Suprapubic skin (tissue), 4 donors: Measurements from ENCODE around the gene ASB18. TPM values are rescaled to one million over a fixed set of nuclear protein-coding genes. Genes with fewer than 3 reads are reported as not detected.

ENCODE experiments used
- DNase-seq, 2 donors: peaks; one replicate each; pipeline ENCODE4 v3.0.0-alpha.2; 2019; ENCODE audit warnings: low spot score in 2 of 2
- H3K27ac ChIP-seq: fragments of 200-600 bp; sonication (generic); one replicate; pipeline ENCODE4 v1.5.1; 2019
- H3K27me3 ChIP-seq: fragments of 200-600 bp; sonication (generic); one replicate; pipeline ENCODE4 v1.5.1; 2019
- H3K36me3 ChIP-seq: fragments of 200-600 bp; sonication (generic); one replicate; pipeline ENCODE4 v1.5.1; 2019
- H3K4me1 ChIP-seq: fragments of 200-600 bp; sonication (generic); one replicate; pipeline ENCODE4 v1.5.1; 2019
- H3K4me3 ChIP-seq: fragments of 200-600 bp; sonication (generic); one replicate; pipeline ENCODE4 v1.5.1; 2019; ENCODE audit warnings: mild to moderate bottlenecking
- H3K9me3 ChIP-seq: fragments of 200-600 bp; sonication (generic); one replicate; pipeline ENCODE4 v1.5.1; 2019
- CTCF ChIP-seq, 2 donors: fragments of 200-600 bp in 1 of 2; fragments of 450-650 bp in 1 of 2; sonication (generic) in 1 of 2; IDR thresholded peaks; one replicate each; pipeline ENCODE4 v1.5.1; 2016 to 2019; ENCODE audit warnings: antibody characterized with exemption in 2 of 2, mild to moderate bottlenecking in 1 of 2, moderate library complexity in 1 of 2
- EP300 ChIP-seq: sonication (generic); formaldehyde crosslinking; IDR thresholded peaks from one replicate; pipeline ENCODE4 v1.6.1; 2017; ENCODE audit warnings: antibody characterized with exemption
- POLR2A ChIP-seq, 2 donors: fragments of 450-650 bp; IDR thresholded peaks; one replicate each; pipeline ENCODE4 v1.6.1; 2017; ENCODE audit warnings: antibody characterized with exemption in 2 of 2, mild to moderate bottlenecking in 2 of 2, moderate library complexity in 2 of 2
- POLR2AphosphoS5 ChIP-seq, 3 donors: sonication (generic); formaldehyde crosslinking; IDR thresholded peaks; one replicate each; pipeline ENCODE4 v1.6.1; 2017; ENCODE audit warnings: antibody characterized with exemption in 3 of 3
- whole genome bisulfite sequencing: methylation state at CpG from one replicate; pipeline ENCODE4 v1.1.5; 2018; 5-methylcytosine and 5-hydroxymethylcytosine counted together
- total RNA-seq, 4 donors: library from RNA; depleted of rRNA; stranded (reverse); fragments of >200 nt; gene quantifications; one replicate each; pipeline ENCODE4 v1.1.0, GENCODE V29; 2016

Gene ASB18, protein sequence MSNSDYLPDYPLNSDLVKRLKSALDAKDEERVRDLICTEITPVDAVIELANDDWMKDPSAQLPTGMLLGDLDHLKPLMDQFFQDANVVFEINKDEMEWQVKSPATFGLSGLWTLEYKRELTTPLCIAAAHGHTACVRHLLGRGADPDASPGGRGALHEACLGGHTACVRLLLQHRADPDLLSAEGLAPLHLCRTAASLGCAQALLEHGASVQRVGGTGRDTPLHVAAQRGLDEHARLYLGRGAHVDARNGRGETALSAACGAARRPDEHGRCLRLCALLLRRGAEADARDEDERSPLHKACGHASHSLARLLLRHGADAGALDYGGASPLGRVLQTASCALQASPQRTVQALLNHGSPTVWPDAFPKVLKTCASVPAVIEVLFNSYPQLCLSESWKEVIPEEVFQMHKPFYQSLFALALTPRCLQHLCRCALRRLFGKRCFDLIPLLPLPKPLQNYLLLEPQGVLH
- total RNA-seq, result under 1 TPM in 1 of 4 donors, not detected in 3; 0.13 TPM

DNA sequence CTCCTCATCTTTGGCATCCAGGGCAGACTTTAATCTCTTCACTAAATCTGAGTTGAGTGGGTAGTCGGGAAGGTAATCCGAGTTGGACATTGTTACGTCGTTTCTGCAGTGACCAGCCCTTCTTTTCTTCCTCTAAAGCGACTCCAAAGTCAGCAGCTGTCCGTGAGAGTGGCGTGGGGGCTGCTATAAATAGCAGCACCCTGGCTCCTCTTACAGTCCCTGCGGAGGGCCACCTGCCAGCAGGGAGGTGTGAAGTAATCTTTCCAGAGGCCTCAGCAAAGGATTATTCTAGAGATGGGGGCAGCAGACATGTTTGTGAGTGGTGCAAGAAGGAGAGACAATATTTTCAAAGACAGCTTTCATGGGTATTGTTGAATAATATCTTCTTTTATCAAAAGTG lies at the start of gene ASB18:
TSS of gene ASB18 (minus strand) at position 151 of the 400 bp plus-strand sequence. CDS start at position 90, 61 bp downstream.
- TF ChIP-seq POLR2A (IDR thresholded peaks at IDR 0.05), result no peak
- TF ChIP-seq POLR2AphosphoS5 (IDR thresholded peaks at IDR 0.05), result no peak
- TF ChIP-seq EP300, result no peak
- no peak for TF ChIP-seq CTCF (IDR thresholded peaks at IDR 0.05)
- Histone ChIP-seq H3K9me3 (no peaks in the 10 kb centered on the region), H3K4me1 (no peaks in the 10 kb centered on the region), H3K27me3 (peaks cover 33% of the 10 kb centered on the region), H3K27ac (no peak within 1 kb of the TSS), H3K4me3 (no peak within 1 kb of the TSS), H3K36me3 (no peaks in the 10 kb centered on the region)
- no peak for DNase-seq
- 60% methylated on average over 8 of the region's 8 CpGs for WGBS

DNA sequence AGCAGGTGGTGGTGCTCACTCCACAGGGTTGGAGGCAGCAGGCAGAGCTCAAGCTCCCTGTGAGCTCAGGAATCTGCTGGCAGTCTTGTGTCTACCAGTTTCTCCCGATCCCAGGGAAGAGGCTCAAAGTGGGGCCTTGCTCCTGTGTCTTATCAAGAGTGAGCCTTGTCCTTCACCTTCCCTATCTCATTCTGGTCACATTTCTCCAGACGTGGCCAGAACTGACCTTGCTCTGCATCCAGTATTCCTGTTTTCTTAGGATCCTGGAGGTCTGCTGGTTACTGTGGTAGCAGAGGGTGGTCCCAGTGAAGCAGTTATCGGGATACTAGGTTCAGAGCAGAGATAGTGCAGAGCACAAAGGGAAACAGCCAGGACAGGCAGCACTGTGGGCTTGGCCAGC lies 47.1 kb upstream of the ASB18 start:
- peaks cover 6% of the 10 kb centered on the region for H3K27me3 ChIP-seq
- no peaks in the 10 kb centered on the region for H3K9me3 ChIP-seq
- no peak for DNase-seq
- 100% methylated on average over 3 of the region's 3 CpGs for WGBS
- no peaks in the 10 kb centered on the region for H3K36me3 ChIP-seq
- no peaks in the 10 kb centered on the region for H3K4me1 ChIP-seq
- TF ChIP-seq EP300, result no peak
- no peak for TF ChIP-seq CTCF (IDR thresholded peaks at IDR 0.05)
- no peak for TF ChIP-seq POLR2A (IDR thresholded peaks at IDR 0.05)
- TF ChIP-seq POLR2AphosphoS5 (IDR thresholded peaks at IDR 0.05), result no peak
- H3K27ac ChIP-seq, result no peak overlapping the region
- no peak overlapping the region for H3K4me3 ChIP-seq

DNA sequence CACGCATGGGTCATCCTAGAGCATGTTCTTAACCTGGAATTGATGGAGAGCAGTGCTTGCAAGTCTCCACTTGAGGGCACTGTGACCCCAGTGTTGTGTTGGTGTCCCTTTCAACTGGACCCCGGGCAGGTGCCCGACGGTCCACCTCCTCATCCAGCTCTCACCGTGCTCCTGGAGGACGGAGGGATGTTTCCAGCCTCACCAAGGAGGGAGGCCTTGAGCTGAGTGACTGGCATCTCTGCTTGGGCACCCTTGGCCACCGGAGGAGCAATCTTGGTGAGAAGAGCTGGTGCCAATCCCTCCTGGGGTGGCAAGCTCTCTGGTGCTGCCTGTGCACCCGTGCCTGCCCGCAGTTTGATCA lies 45.4 kb upstream of the ASB18 start:
- H3K27ac ChIP-seq, result no peak overlapping the region
- WGBS, result 38% methylated on average over 5 of the region's 9 CpGs
- no peak for DNase-seq
- no peaks in the 10 kb centered on the region for H3K4me1 ChIP-seq
- TF ChIP-seq POLR2AphosphoS5 (IDR thresholded peaks at IDR 0.05) (no peak), EP300 (no peak), CTCF (IDR thresholded peaks at IDR 0.05) (no peak), POLR2A (IDR thresholded peaks at IDR 0.05) (no peak)
- no peaks in the 10 kb centered on the region for H3K36me3 ChIP-seq
- no peaks in the 10 kb centered on the region for H3K9me3 ChIP-seq
- H3K4me3 ChIP-seq, result no peak overlapping the region
- H3K27me3 ChIP-seq, result peaks cover 6% of the 10 kb centered on the region

GRCh38 chr2:236308855-236309668 lies 44.9 kb upstream of the ASB18 start:
- no peak overlapping the region for H3K27ac ChIP-seq
- no peak for DNase-seq
- WGBS, result 66% methylated on average over 16 of the region's 19 CpGs

More at GRCh38 chr2:236308855-236309668, 44.9 kb upstream of the ASB18 start:
- no peaks in the 10 kb centered on the region for H3K36me3 ChIP-seq
- peaks cover 6% of the 10 kb centered on the region for H3K27me3 ChIP-seq
- TF ChIP-seq CTCF (IDR thresholded peaks at IDR 0.05) (no peak), POLR2A (IDR thresholded peaks at IDR 0.05) (no peak), EP300 (no peak), POLR2AphosphoS5 (IDR thresholded peaks at IDR 0.05) (no peak)
- no peaks in the 10 kb centered on the region for H3K4me1 ChIP-seq
- no peaks in the 10 kb centered on the region for H3K9me3 ChIP-seq
- H3K4me3 ChIP-seq, result no peak overlapping the region
